Right forelimb (tissue), 1 donor: Measurements from ENCODE around the gene OTUD5.
"Not testable (repeated sequence)": the region's sequence is repeated elsewhere in the genome, so short reads cannot be mapped to it uniquely, and the experiment has no call there.

Experiments used
- DNase-seq: peaks from one replicate; pipeline ENCODE4 v3.0.0-alpha.2; 2018

OTUD5 gene

GRCh38 chrX:48957477-48957826, at the start of gene OTUD5:
OTUD5 (minus strand) TSS chrX:48957607; CDS start chrX:48957570, 37 bp downstream.
- DNase-seq, result peak; percentile 80

GRCh38 chrX:49003696-49004095, 46.3 kb upstream of the OTUD5 start:
- no peak for DNase-seq

GRCh38 chrX:49002091-49002935, 44.9 kb upstream of the OTUD5 start, which contains the start of gene GRIPAP1:
GRIPAP1 (minus strand) TSS chrX:49002264; CDS start chrX:49002229, 35 bp downstream.
- peak; percentile 85 for DNase-seq

- no peak for DNase-seq
These were observed 44.2 kb upstream of the OTUD5 start for GRCh38 chrX:49001521-49002090.

- DNase-seq, result no peak
These were observed 43.2 kb upstream of the OTUD5 start for GRCh38 chrX:49000636-49001035.

GRCh38 chrX:48999030-48999429, 41.6 kb upstream of the OTUD5 start:
- no peak for DNase-seq

GRCh38 chrX:48998391-48998790, 41.0 kb upstream of the OTUD5 start:
- no peak for DNase-seq

GRCh38 chrX:48997865-48998264, 40.5 kb upstream of the OTUD5 start:
- DNase-seq, result no peak

- DNase-seq, result no peak
These were observed 40.0 kb upstream of the OTUD5 start for GRCh38 chrX:48997455-48997854.

GRCh38 chrX:48996969-48997368, 39.6 kb upstream of the OTUD5 start:
- DNase-seq, result no peak

GRCh38 chrX:48992341-48992740, 34.9 kb upstream of the OTUD5 start:
- no peak for DNase-seq

- no peak for DNase-seq
These were observed 32.1 kb upstream of the OTUD5 start for GRCh38 chrX:48989483-48989882.

GRCh38 chrX:48983896-48984295, 26.5 kb upstream of the OTUD5 start:
- no peak for DNase-seq

GRCh38 chrX:48983081-48983480, 25.7 kb upstream of the OTUD5 start:
- DNase-seq, result no peak

GRCh38 chrX:48981178-48981577, 23.8 kb upstream of the OTUD5 start:
- DNase-seq, result no peak

GRCh38 chrX:48980341-48980740, 22.9 kb upstream of the OTUD5 start:
- not testable (repeated sequence) for DNase-seq

- DNase-seq, result no peak
These were observed 20.8 kb upstream of the OTUD5 start for GRCh38 chrX:48978226-48978625.

GRCh38 chrX:48976086-48976485, 18.7 kb upstream of the OTUD5 start:
- DNase-seq, result no peak

- no peak for DNase-seq
These were observed 18.1 kb upstream of the OTUD5 start for GRCh38 chrX:48975541-48975940.

- no peak for DNase-seq
These were observed 17.6 kb upstream of the OTUD5 start for GRCh38 chrX:48975041-48975440.

- no peak for DNase-seq
These were observed 17.2 kb upstream of the OTUD5 start for GRCh38 chrX:48974574-48974973.

GRCh38 chrX:48974033-48974432, 16.6 kb upstream of the OTUD5 start:
- DNase-seq, result no peak

- no peak for DNase-seq
These were observed 15.1 kb upstream of the OTUD5 start for GRCh38 chrX:48972220-48973164.
